ENCODE results near the gene NKX6-2.
"Not testable (repeated sequence)": the region's sequence is repeated elsewhere in the genome, so short reads cannot be mapped to it uniquely, and the experiment has no call there.

The NKX6-2 gene

DNA sequence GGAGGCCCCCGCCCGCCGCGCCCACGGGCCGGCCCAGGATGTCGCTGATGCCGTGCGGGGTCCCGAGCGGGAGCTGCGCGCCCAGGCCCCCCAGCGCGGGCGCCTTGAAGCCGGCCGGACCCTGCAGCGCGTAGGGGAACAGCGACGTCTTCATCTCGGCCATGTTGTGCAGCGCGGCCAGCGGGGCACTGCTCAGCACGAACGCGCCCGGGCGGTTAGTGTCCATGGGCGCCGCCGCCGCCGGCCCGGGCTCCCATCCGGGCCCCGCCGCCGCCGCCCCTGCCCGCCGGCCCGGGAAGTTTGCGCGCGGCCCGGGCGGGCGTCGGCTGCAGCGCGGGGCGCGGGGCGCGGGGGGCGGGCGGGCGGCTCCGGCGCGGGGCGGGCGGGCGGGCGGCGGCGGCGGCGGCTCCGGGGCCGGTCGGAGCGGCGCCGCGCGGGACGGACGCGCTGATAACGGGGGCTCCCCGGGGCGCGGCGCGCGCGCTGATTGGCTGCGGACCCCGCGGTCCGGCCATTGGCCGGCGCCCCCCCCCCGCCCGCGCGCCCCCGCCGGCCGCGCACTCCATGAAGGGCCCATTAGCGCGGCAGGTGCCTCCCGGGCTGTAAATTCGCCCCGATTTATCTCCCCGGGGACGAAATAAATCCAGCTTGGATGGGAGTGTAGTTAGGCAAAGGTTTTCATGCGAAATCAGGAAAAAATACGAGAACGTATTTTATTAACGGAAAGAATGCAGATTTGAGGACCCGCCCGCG lies at the start of gene NKX6-2:
NKX6-2 (minus strand) TSS at position 425 of the 753 bp plus-strand sequence; CDS start at position 226, 199 bp downstream.
- no peak for DNase-seq (ENCODE audit: low read depth in 2 of 2, low spot score in 1 of 2)

- DNase-seq (ENCODE audit: low read depth in 2 of 2, low spot score in 1 of 2): no peak
These were observed 49.2 kb upstream of the NKX6-2 start for GRCh38 chr10:132834891-132835847.

- DNase-seq (ENCODE audit: low read depth in 2 of 2, low spot score in 1 of 2): no peak
These were observed 48.4 kb upstream of the NKX6-2 start for GRCh38 chr10:132834311-132834761.

DNA sequence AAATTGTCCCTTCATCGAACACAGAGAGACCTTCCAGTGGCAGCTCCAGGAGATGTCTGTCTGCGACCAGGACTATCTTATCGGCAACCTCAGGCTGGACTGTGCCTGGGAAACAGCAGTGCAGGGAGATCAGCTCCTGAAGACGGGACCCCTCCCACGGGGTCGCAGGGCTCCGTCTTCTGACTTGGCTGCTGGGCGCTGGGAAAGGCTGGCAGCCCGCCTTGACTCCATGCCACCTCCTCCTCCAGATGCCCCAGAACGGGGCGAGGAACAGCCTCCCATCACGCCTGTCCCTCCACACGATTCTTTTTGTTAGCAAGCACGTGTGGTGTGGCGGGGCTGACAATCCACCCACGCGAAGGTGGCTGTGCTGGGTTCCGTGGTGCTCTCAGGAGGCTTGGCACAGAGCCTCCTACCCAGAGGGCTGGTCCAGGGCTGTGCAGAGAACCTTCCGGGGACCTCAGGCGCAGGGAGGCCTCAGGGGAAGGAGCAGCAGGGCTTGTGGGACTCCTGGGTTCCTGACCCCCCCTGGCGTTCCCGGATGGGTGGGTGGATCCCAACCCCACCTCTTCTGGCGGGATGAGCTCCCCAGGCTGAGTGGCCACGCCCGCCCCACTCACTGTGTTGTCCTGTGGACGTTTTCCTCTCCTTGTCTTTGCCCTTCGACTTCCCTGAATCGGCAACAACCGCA lies 47.6 kb upstream of the NKX6-2 start:
- no peak for DNase-seq (ENCODE audit: low read depth in 2 of 2, low spot score in 1 of 2)

GRCh38 chr10:132832186-132832969 lies 46.4 kb upstream of the NKX6-2 start:
- DNase-seq (ENCODE audit: low read depth in 2 of 2, low spot score in 1 of 2): no peak

DNA sequence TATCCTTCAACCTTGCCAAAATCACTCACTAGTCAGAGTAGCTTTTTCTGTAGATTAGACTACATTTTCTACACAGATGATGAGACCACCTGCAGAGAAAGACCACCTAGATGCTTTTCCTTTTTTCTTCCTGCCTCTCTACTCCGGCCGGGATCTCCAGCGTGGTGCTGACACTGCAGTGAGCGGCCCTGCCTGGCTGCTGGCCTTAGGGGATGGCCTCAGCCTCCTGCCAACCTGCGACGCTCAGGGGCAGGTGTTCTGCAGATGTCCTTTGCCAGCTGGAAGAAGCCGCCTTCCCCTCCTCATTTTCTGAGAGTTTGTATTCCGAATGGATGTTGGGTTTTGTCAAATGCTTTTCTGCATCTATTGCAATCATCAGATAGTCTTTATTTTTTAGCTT lies 43.5 kb upstream of the NKX6-2 start:
- DNase-seq (ENCODE audit: low read depth in 2 of 2, low spot score in 1 of 2): no peak

DNA sequence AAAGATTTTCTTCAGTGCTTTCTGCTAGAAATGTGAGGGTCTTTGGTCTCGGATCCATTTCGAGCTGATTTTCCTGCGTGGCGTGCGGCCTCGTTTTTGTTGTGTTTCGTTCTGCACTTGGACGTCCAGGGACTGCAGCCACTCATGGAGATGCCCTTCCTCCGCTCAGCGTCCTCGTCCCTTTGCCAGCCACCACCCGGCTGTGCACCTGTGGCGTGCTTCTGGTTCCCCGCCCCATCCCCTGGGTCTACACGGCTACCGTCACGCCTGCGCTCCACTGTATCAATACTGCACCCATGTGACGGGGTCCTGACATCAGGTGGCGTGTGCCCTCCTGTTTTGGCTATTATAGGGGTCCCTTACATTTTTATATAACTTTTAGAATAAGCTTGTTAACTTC lies 42.7 kb upstream of the NKX6-2 start:
- no peak for DNase-seq (ENCODE audit: low read depth in 2 of 2, low spot score in 1 of 2)

DNA sequence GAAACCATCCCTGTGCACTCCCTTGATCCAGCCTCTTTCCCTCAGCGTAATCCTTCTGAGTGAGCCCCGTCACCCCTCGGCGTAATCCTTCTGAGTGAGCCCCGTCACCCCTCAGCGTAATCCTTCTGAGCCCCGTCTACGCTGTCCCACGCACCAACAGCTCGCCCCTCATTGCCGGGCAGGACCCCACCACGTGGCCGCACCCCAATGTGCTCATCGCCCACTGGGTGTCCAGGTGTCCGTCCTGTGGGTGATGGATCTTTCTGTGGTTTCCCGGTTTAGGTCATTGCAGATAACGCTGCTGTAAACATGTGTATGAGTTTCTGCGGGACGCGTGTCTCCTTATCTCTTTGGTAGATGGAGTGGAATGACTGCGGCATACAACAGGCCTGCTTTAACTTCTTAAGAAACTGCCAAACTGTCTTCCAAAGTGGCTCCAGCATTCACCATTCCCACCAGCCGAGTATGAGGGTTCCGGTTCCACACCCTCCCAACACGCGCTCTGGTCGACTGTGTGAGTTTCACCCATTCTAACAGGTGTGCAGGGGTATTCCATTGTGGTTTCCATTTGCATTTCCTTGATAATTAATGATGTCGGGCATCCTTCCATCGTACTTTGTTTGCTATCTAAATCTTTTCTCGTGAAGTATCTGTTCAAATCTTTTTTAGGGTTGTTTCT lies 42.1 kb upstream of the NKX6-2 start:
- no peak for DNase-seq (ENCODE audit: low read depth in 2 of 2, low spot score in 1 of 2)

GRCh38 chr10:132827423-132827789 lies 41.5 kb upstream of the NKX6-2 start:
- DNase-seq (ENCODE audit: low read depth in 2 of 2, low spot score in 1 of 2): no peak

DNA sequence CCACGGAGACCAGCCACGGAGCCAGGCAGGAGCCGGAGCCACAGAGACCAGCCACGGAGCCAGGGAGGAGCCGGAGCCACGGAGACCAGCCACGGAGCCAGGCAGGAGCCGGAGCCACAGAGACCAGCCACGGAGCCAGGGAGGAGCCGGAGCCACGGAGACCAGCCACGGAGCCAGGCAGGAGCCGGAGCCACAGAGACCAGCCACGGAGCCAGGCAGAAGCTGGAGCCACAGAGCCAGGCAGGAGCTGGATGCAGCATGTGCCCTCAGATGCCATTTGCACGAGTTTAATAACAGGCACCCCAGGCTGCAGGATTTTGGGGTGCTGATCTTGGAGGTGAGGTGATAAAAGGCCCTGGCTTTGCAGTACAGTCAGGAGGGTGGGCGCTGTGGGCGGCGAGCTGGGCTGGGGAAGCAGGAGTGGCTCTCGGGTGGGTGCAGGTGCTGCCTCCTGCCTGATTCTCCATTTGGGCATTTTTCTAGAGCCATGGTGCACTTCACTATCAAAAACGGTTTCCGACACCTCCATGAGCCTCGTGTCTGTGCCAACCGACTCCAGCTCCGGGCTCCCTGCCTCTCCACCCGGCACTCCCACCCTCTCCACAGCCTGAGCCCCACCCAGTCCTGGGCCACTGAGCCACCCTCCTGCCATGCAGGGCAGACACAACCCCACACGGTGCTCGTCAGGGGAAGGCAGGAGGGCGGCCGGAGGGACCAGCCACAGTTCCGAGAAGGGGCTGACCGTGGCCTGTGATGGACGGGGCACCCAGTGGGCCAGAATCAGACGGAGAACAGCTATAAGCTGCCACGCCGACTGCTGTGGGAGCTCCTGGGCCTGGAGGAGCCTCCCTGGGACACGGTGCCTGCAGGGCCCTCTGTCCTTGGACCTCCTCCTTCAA lies 40.8 kb upstream of the NKX6-2 start:
- no peak for DNase-seq (ENCODE audit: low read depth in 2 of 2, low spot score in 1 of 2)

GRCh38 chr10:132825783-132826523 lies 40.0 kb upstream of the NKX6-2 start:
- DNase-seq (ENCODE audit: low read depth in 2 of 2, low spot score in 1 of 2): not testable (repeated sequence)

DNA sequence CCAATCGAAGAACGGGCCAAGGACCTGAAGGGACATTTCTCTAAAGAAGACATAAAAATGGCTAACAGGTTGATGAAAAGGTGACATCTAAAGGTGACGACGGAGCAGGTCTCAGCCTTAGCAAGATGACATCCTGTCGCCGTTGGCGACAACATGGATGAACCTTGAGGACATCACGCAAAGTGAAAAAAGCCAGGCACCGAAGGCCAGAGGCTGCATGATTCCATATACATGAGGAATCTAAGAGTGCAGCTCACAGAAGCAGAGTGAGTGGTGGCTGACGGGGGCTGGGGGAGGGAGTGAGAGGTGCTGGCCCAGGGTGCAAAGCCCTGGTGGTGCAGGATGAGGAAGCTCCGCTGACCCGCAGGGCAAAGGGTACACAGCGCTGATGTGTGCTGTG lies 34.1 kb upstream of the NKX6-2 start:
- no peak for DNase-seq (ENCODE audit: low read depth in 2 of 2, low spot score in 1 of 2)

DNA sequence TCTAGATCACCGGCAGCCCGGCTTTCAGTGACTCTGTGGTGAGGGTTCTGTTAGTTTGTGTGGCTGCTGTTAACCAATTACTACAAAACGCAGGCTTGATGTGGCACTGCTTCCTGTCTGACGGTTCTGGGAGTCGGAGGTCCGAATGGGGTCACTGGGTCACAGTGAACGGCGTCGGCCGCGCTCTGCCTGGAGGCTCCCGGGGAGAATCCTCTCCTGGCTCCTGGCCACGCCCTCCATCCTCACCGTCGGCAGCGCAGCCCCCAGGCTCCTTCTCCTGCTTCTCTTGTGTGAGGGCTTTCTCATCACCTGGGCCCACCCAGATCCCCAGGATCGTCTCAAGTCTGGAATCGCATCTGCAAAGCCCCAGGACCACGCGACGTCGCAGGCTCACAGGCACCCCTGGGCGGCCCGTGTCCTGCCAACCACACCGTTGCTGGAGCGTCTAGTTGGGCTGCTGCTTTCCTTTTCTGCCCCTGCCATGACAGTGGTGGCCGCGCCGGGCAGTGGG lies 31.8 kb upstream of the NKX6-2 start:
- no peak for DNase-seq (ENCODE audit: low read depth in 2 of 2, low spot score in 1 of 2)

GRCh38 chr10:132816718-132817117 lies 30.8 kb upstream of the NKX6-2 start:
- DNase-seq (ENCODE audit: low read depth in 2 of 2, low spot score in 1 of 2): no peak

DNA sequence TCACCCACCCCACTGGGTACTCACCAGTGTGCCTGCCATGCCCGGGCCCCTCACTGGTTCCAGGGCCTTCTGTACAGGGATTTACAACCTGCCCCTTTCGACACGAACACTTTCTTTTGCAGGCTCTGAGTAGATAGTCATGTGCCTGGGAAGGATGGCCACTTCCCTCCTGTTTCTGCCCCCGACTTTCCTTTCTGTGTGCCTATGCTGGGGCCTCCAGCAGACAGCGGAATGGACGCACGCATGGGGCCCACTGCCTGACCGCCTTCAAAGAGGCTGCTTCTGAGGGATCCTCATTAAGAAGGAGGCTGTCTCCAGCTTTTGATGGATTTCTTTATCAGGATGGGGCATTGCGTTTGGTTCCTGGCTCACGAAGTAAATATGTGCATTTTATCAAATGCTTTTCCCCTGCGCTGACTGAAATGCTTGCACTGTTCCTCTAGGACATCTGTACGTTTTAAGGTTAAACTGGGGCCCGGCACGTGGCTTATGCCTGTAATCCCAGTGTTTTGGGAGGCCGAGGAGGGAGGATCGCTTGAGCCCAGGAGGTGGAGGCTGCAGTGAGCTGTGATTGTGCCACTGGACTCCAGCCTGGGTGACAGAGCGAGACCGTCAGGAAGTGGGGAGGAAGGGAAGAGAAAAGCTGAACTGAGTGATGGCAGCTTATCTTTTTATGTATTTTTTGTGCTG lies 29.4 kb upstream of the NKX6-2 start:
- no peak for DNase-seq (ENCODE audit: low read depth in 2 of 2, low spot score in 1 of 2)

- DNase-seq (ENCODE audit: low read depth in 2 of 2, low spot score in 1 of 2): no peak
These were observed 28.5 kb upstream of the NKX6-2 start for GRCh38 chr10:132814469-132814856.

DNA sequence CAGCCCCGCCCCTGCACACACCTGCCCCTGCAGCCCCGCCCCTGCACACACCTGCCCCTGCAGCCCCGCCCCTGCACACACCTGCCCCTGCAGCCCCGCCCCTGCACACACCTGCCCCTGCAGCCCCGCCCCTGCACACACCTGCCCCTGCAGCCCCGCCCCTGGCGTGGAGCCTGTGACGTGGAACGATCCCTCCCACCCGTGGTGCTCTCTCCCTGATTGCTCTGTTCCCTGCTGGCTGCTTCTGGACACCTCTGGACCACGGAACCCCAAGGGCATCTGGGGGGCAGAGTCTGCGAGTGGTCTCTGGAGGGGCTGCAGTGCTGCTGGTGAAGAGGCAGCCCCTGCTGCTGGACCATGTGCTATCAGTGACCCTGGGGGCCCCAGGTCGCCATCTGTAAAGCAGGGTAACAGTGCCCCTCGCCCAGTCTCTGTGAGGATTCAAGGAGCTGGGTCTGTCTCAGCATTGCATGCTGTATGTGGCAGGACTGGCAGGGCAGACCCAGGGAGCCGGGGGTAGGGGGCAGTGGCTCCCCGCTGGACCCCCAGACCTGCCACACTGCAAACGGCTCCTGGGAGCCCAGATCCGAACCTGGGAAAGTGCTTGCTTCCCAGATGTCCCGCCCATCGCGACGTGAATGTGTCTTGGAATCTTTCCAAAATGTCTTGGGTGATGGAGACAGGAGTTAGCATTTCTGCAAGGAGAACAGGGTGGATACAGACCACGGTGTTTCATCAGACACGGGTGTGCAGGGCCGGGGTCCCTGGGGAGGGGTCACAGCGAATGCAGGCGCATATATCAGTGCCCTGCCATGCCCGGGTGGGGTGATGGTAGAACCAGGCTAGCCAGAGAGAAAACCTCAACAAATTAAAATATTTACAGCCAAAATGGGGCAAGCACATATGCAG lies 27.9 kb upstream of the NKX6-2 start:
- DNase-seq (ENCODE audit: low read depth in 2 of 2, low spot score in 1 of 2): no peak

All from stimulated activated CD8-positive, alpha-beta memory T cell treated with anti-CD3 and anti-CD28 coated beads, Interleukin-4, amount 100 ng/mL, for 4 hours (primary cell).